Breast epithelium (tissue), 4 donors: Measurements from ENCODE around the gene POFUT2. TPM values are rescaled to one million over a fixed set of nuclear protein-coding genes. Genes with fewer than 3 reads are reported as not detected.
A peak's percentile ranks its signal among the peaks of the same experiment; 100 is the strongest.

Experiments used
- DNase-seq, 2 donors: peaks; one replicate each; pipeline ENCODE4 v3.0.0-alpha.2; 2019; ENCODE audit warnings: low spot score in 2 of 2
- H3K27ac ChIP-seq, 2 donors: fragments of 200-600 bp; sonication (generic) in 1 of 2; one replicate each; pipeline ENCODE4 v1.5.1; 2016 to 2019; ENCODE audit warnings: mild to moderate bottlenecking in 1 of 2
- H3K27me3 ChIP-seq, 2 donors: fragments of 200-600 bp; sonication (generic) in 1 of 2; one replicate each; pipeline versions ENCODE4 v1.5.1 to v1.6.0; 2017 to 2019; ENCODE audit warnings: control low read depth in 1 of 2, mild to moderate bottlenecking in 1 of 2
- H3K36me3 ChIP-seq: fragments of 200-600 bp; one replicate; pipeline ENCODE4 v1.5.1; 2019
- H3K4me1 ChIP-seq, 2 donors: fragments of 200-600 bp; sonication (generic); one replicate each; pipeline ENCODE4 v1.5.1; 2016 to 2019; ENCODE audit warnings: control low read depth in 1 of 2
- H3K4me3 ChIP-seq, 3 donors: fragments of 200-600 bp; sonication (generic); 1 replicate in 2 of 3; 2 replicates in 1 of 3; pipeline ENCODE4 v1.5.1; 2016 to 2019; ENCODE audit warnings: mild to moderate bottlenecking in 3 of 3, moderate library complexity in 2 of 3
- H3K9me3 ChIP-seq, 2 donors: fragments of 200-600 bp; sonication (generic) in 1 of 2; one replicate each; pipeline ENCODE4 v1.5.1; 2016 to 2019; ENCODE audit warnings: control low read depth in 1 of 2
- CTCF ChIP-seq, 3 donors: fragments of 450-650 bp; IDR thresholded peaks; one replicate each; pipeline ENCODE4 v1.5.1; 2016 to 2017; ENCODE audit warnings: antibody characterized with exemption in 3 of 3, mild to moderate bottlenecking in 3 of 3, moderate library complexity in 3 of 3
- POLR2A ChIP-seq: fragments of 450-650 bp; IDR thresholded peaks from one replicate; pipeline ENCODE4 v1.6.1; 2016; ENCODE audit warnings: antibody characterized with exemption, mild to moderate bottlenecking, moderate library complexity
- POLR2AphosphoS5 ChIP-seq, 3 donors: sonication (generic); formaldehyde crosslinking; IDR thresholded peaks; one replicate each; pipeline ENCODE4 v1.6.1; 2017; ENCODE audit warnings: antibody characterized with exemption in 3 of 3
- intact Hi-C: fragments of 100-400 bp; cut with DNase I; formaldehyde crosslinking; loops from one replicate; pipeline ENCODE4 v1.15.1; 2023; ENCODE audit warnings: low total_unique reads
- total RNA-seq, 3 donors: library from RNA; depleted of rRNA; stranded (reverse); fragments of >200 nt; gene quantifications; one replicate each; pipeline ENCODE4 v1.1.0, GENCODE V29; 2016

Gene POFUT2
- total RNA-seq, 3 donors from 2014 or later: 20.0 to 22.9 (median 22.1) TPM

- TF ChIP-seq POLR2A: no peak
- intact Hi-C loops: loop anchor here (5.0 to 10.0 kb wide), 2 partner anchors 85 to 1322 kb away; no protein-coding TSS in a partner anchor
- Histone ChIP-seq H3K9me3 (no peaks in the 10 kb centered on the region), H3K36me3 (no peaks in the 10 kb centered on the region), H3K27me3 (no peaks in the 10 kb centered on the region), H3K27ac (peak overlapping the region in 1 of 2 donors; percentile 77), H3K4me1 (no peaks in the 10 kb centered on the region), H3K4me3 (no peak overlapping the region)
- no peak for DNase-seq
These were observed 41.8 kb upstream of the POFUT2 start for GRCh38 chr21:45329261-45330074.

GRCh38 chr21:45328198-45329091 lies 40.8 kb upstream of the POFUT2 start:
- DNase-seq: no peak
- H3K36me3 ChIP-seq: no peaks in the 10 kb centered on the region
- no peak overlapping the region for H3K4me3 ChIP-seq
- intact Hi-C loops: loop anchor here (10.0 kb wide), 1 partner anchor 86 kb away; no protein-coding TSS in a partner anchor
- H3K4me1 ChIP-seq: no peaks in the 10 kb centered on the region
- H3K27me3 ChIP-seq: no peaks in the 10 kb centered on the region
- no peak overlapping the region for H3K27ac ChIP-seq
- TF ChIP-seq CTCF (IDR thresholded peaks at IDR 0.05) (no peak), POLR2AphosphoS5 (IDR thresholded peaks at IDR 0.05) (no peak), POLR2A (no peak)
- no peaks in the 10 kb centered on the region for H3K9me3 ChIP-seq

- DNase-seq: no peak
- no peaks in the 10 kb centered on the region for H3K4me1 ChIP-seq
- H3K36me3 ChIP-seq: no peaks in the 10 kb centered on the region
- intact Hi-C loops: loop anchor here (10.0 kb wide), 1 partner anchor 87 kb away; no protein-coding TSS in a partner anchor
- no peak overlapping the region for H3K27ac ChIP-seq
- no peak overlapping the region for H3K4me3 ChIP-seq
- TF ChIP-seq CTCF (IDR thresholded peaks at IDR 0.05): no peak
- no peak for TF ChIP-seq POLR2AphosphoS5 (IDR thresholded peaks at IDR 0.05)
- TF ChIP-seq POLR2A: no peak
- H3K9me3 ChIP-seq: no peaks in the 10 kb centered on the region
- peaks cover 0 to 3% of the 10 kb centered on the region in 2 donors for H3K27me3 ChIP-seq
These were observed 39.9 kb upstream of the POFUT2 start for GRCh38 chr21:45327441-45328197.

- intact Hi-C loops: loop anchor here (10.0 kb wide), 1 partner anchor 88 kb away; no protein-coding TSS in a partner anchor
- no peaks in the 10 kb centered on the region for H3K9me3 ChIP-seq
- TF ChIP-seq POLR2AphosphoS5 (IDR thresholded peaks at IDR 0.05): no peak
- TF ChIP-seq CTCF (IDR thresholded peaks at IDR 0.05): no peak
- TF ChIP-seq POLR2A: no peak
- no peaks in the 10 kb centered on the region for H3K36me3 ChIP-seq
- peaks cover 0 to 5% of the 10 kb centered on the region in 2 donors for H3K27me3 ChIP-seq
- H3K4me3 ChIP-seq: no peak overlapping the region
- no peaks in the 10 kb centered on the region for H3K4me1 ChIP-seq
- no peak overlapping the region for H3K27ac ChIP-seq
- no peak for DNase-seq
These were observed 39.3 kb upstream of the POFUT2 start for GRCh38 chr21:45326891-45327440.
